PC-9 (cell line): Measurements from ENCODE around the gene CARMIL1.

Experiments
- EZH2 ChIP-seq: fragments of 200-600 bp; sonication (generic); IDR thresholded peaks from 2 replicates; pipeline ENCODE4 v1.8.0; 2017; ENCODE audit warnings: antibody characterized with exemption, low read depth
- TF ChIP-seq, protein P1 (sequence below): fragments of 200-600 bp; sonication (generic); conservative IDR thresholded peaks from 2 replicates; pipeline ENCODE4 v1.6.1; 2017; ENCODE audit warnings: mixed run types, antibody characterized with exemption, mild to moderate bottlenecking, moderate library complexity

- TF ChIP-seq, protein P1, sequence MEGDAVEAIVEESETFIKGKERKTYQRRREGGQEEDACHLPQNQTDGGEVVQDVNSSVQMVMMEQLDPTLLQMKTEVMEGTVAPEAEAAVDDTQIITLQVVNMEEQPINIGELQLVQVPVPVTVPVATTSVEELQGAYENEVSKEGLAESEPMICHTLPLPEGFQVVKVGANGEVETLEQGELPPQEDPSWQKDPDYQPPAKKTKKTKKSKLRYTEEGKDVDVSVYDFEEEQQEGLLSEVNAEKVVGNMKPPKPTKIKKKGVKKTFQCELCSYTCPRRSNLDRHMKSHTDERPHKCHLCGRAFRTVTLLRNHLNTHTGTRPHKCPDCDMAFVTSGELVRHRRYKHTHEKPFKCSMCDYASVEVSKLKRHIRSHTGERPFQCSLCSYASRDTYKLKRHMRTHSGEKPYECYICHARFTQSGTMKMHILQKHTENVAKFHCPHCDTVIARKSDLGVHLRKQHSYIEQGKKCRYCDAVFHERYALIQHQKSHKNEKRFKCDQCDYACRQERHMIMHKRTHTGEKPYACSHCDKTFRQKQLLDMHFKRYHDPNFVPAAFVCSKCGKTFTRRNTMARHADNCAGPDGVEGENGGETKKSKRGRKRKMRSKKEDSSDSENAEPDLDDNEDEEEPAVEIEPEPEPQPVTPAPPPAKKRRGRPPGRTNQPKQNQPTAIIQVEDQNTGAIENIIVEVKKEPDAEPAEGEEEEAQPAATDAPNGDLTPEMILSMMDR = no peak
- TF ChIP-seq EZH2 = no peak
Observed at GRCh38 chr6:25311331-25311840, 32.2 kb downstream of the CARMIL1 start.
